D721Med (cell line): ENCODE measurements around the gene NKD2.

Source experiments
- DNase-seq: peaks from one replicate; pipeline ENCODE4 v3.0.0; 2011; ENCODE audit warnings: low spot score; ENCODE audit not compliant: insufficient read length
- FAIRE-seq: peaks from 2 replicates; lab custom pipeline; 2011; peaks lifted over from hg19 to GRCh38; lab: Jason Lieb, UNC
- TF ChIP-seq, protein P1 (sequence below): IDR thresholded peaks from 2 replicates; pipeline ENCODE4 v1.5.1; 2012; ENCODE audit warnings: mild to moderate bottlenecking, control low read depth; ENCODE audit not compliant: insufficient read depth; ENCODE audit errors: missing control alignments

Gene NKD2

GRCh38 chr5:1061916-1062315 lies 53.3 kb downstream of the NKD2 start:
- TF ChIP-seq, protein P1, sequence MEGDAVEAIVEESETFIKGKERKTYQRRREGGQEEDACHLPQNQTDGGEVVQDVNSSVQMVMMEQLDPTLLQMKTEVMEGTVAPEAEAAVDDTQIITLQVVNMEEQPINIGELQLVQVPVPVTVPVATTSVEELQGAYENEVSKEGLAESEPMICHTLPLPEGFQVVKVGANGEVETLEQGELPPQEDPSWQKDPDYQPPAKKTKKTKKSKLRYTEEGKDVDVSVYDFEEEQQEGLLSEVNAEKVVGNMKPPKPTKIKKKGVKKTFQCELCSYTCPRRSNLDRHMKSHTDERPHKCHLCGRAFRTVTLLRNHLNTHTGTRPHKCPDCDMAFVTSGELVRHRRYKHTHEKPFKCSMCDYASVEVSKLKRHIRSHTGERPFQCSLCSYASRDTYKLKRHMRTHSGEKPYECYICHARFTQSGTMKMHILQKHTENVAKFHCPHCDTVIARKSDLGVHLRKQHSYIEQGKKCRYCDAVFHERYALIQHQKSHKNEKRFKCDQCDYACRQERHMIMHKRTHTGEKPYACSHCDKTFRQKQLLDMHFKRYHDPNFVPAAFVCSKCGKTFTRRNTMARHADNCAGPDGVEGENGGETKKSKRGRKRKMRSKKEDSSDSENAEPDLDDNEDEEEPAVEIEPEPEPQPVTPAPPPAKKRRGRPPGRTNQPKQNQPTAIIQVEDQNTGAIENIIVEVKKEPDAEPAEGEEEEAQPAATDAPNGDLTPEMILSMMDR = no peak
- no peak for DNase-seq
- FAIRE-seq = no peak

DNA sequence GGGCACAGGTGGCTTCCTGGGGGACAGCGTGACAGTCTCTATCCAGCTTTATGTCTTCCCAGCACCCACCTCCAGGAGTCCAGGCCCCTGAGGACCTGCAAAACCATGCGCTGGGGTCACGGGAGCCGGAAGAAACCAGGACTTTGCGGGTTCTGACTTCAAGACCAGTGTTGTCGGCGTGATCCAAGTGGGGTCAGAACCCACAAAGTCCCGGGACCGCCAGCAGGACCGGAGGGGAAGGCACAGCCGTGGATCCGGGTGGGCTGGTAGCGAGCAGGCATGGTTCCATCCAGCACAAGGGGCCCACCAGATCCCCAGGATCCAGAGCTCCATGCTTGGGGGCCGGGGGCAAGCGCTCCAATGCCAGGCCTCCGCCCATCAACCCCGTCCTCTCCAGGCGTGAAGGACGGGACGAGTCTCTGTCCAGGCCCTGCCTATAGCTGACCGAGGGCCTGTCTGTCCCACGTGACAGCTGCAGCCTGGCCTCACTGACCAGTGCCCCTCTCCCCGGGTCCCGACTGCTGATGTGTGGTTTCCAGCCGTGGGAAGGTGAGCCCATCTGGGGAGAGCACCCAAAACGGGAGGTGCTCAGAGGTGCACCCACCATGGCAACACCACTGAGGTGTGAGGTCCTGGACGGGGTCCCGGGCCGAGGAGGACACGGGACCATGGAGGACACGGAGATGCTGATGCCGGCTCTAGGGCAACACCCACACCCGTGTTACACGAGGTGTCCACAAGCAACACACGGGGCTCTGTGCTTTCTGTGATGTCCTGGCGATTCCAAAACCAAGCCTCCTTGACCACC lies 54.4 kb downstream of the NKD2 start:
- FAIRE-seq (no peak), DNase-seq (peak; percentile 7)
- TF ChIP-seq, protein P1 = no peak

- FAIRE-seq (no peak), DNase-seq (no peak)
- TF ChIP-seq, protein P1 = no peak
Observed at GRCh38 chr5:1063661-1064382, 55.2 kb downstream of the NKD2 start.

DNA sequence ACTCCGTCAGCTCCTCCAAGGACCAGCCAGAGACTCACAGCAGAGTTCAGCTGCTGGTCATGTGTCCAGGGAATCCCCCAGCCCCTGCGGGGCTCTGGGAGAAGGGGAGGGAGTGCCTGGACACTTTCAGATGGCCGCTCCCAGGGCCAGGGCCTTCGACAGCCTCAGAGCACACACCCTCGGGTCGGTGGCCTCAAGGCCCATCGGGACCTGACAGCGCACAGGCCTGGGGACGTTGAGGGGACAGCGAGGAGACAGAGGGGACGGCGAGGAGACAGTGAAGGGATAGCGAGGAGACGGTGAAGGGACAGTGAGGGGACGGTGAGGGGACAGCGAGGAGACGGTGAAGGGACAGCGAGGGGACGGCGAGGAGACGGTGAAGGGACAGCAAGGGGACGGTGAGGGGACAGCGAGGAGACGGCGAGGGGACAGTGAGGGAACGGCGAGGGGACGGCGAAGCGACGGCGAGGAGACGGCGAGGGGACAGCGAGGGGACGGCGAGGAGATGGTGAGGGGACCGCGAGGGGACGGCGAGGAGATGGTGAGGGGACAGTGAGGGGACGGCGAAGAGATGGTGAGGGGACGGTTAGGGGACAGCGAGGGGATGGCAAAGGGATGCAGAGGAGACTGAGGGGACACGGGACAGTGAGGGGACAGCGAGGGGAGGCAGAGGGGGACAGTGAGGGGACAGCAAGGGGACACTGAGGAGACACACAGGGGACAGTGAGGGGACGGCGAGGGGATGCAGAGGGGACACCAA lies 56.0 kb downstream of the NKD2 start:
- TF ChIP-seq, protein P1 = no peak
- no peak for FAIRE-seq

DNA sequence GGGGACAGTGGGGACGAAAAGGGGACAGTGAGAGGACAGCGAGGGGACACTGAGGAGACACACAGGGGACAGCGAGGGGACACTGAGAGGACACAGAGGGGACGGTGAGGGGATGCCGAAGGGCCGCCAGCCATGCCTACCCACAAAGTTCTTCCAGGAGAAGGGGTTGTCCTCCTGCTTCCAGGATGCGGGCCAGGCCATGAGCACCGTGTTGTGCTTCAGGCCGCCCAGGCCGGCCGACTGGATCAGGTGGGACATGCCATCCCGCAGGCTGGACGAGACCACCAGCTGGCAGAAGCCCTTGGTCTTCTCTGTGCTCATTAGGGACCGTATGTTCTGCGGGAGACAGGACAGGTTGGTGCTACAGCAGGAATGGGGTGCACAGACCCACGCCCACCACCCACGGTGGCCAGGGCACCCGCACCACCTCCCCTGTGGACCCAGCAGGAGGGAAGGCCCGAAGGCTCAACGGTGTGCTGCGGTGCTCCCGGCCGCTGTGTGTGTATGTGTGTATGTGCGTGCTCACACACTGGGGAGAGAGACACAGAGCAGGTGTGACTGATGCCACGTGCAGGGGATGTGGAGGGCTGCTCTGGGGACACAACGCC lies 56.6 kb downstream of the NKD2 start:
- TF ChIP-seq, protein P1 = no peak
- DNase-seq = peak; percentile 14
- FAIRE-seq = no peak

More for the DNA sequence above, 56.0 kb downstream of the NKD2 start:
- DNase-seq = peak; percentile 12

GRCh38 chr5:1065891-1066650 lies 57.5 kb downstream of the NKD2 start:
- DNase-seq = peak; percentile 11
- no peak for FAIRE-seq
- TF ChIP-seq, protein P1 = no peak
